Duodenal mucosa (tissue), 2 donors: ENCODE data around the gene ZNF814.
A peak's percentile ranks its signal among the peaks of the same experiment; 100 is the strongest.
"Not testable (repeated sequence)": the region's sequence is repeated elsewhere in the genome, so short reads cannot be mapped to it uniquely, and the experiment has no call there.

Experiments used
- H3K27ac ChIP-seq: one replicate; pipeline ENCODE4 v1.7.0; 2013; ENCODE audit warnings: low read depth, low read length
- H3K27me3 ChIP-seq, 2 donors: one replicate each; pipeline ENCODE4 v1.7.0; 2013; ENCODE audit warnings: low read length in 2 of 2, control low read depth in 1 of 2; ENCODE audit not compliant: insufficient read depth in 2 of 2, control insufficient read depth in 1 of 2
- H3K36me3 ChIP-seq, 2 donors: one replicate each; pipeline ENCODE4 v1.7.0; 2013; ENCODE audit warnings: low read length in 2 of 2, control low read depth in 1 of 2; ENCODE audit not compliant: insufficient read depth in 2 of 2, control insufficient read depth in 1 of 2
- H3K4me1 ChIP-seq, 2 donors: one replicate each; pipeline ENCODE4 v1.7.0; 2013; ENCODE audit warnings: low read length in 2 of 2, control low read depth in 1 of 2; ENCODE audit not compliant: insufficient read depth in 2 of 2, control insufficient read depth in 1 of 2
- H3K4me3 ChIP-seq, 2 donors: one replicate each; pipeline ENCODE4 v1.7.0; 2013; ENCODE audit warnings: low read length in 2 of 2, low read depth in 1 of 2
- H3K9ac ChIP-seq, 2 donors: one replicate each; pipeline ENCODE4 v1.7.0; 2013; ENCODE audit warnings: low read length in 2 of 2, low read depth in 1 of 2
- H3K9me3 ChIP-seq, 2 donors: one replicate each; pipeline ENCODE4 v1.7.0; 2013; ENCODE audit warnings: low read length in 2 of 2, control low read depth in 1 of 2; ENCODE audit not compliant: control insufficient read depth in 1 of 2

ZNF814 gene

DNA sequence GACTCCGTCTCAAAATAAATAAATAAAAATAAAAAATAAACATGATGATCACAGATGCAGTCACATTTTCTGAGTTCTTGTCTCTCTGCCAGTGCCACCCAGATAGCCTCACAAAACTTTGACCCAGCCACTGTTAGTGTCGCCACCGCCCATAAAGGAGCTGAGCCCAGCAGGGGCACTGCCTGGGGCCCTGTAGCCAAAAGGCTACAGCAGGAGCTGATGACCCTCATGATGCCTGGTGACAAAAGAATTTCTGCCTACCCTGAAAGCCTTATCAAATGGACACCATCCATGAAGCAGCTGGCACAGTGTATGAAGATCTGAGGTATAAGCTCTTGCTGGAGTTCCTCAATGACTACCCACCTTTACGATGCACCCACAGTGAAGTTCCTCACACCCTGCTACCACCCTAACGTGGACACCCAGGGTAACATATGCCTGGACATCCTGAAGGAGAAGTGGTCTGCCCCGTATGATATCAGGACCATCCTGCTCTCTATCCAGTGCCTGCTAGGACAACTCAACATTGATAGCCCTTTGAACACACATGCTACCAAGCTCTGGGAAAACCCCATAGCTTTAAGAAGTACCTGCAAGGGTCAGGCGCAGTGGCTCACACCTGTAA lies 20.9 kb downstream of the ZNF814 start:
- Histone ChIP-seq H3K9me3 (peaks cover 41 to 50% of the 10 kb centered on the region in 2 donors), H3K27ac (no peak overlapping the region), H3K4me3 (peak overlapping the region in 1 of 2 donors; percentile 30), H3K36me3 (peaks cover 32 to 56% of the 10 kb centered on the region in 2 donors), H3K4me1 (no peaks in the 10 kb centered on the region), H3K9ac (no peak overlapping the region), H3K27me3 (no peaks in the 10 kb centered on the region)

DNA sequence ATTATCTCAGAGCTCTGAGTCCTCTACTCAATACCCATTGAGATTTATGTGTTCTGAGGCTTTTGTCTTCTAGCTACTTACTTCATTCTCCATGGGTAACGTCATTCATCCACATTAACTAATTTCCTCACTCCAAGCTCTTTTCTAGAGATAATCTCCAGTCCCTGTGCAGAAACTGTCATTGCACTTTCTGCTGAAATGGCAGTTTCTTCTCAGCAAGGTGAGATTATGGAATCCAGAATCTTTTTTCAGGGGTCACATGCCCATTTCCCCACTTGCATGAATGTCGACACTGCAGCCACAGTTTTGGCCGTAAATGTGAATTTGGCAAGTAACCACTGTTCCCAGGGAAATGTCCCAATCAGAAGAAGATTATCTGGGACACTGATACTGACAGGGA lies 26.5 kb downstream of the ZNF814 start:
- not testable (repeated sequence) for H3K4me1 ChIP-seq, H3K27me3 ChIP-seq, H3K9ac ChIP-seq, H3K27ac ChIP-seq, H3K4me3 ChIP-seq
- Histone ChIP-seq H3K9me3 (peaks cover 24 to 25% of the 10 kb centered on the region in 2 donors), H3K36me3 (peaks cover 50 to 88% of the 10 kb centered on the region in 2 donors)

DNA sequence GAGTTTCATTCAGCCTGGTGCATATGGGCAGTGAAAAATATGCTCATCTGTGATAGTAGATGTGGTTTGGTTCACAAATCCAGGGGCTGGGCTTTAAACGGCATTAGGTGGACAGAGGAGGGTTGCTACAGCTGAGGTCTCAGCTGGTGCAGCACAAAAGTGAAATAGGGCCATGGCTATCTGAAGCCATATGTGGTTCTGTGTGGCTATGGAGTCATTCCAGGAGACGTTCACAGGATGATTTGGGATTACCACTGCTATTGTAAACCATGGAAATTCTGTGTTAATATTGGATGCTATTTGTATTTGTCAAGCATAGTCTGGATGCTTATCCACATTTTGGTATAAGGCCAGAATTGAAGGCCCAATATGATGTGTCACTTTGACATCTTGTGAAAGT lies 34.7 kb downstream of the ZNF814 start:
- H3K4me3 ChIP-seq, H3K9me3 ChIP-seq, H3K9ac ChIP-seq, H3K27me3 ChIP-seq, H3K27ac ChIP-seq: not testable (repeated sequence)
- H3K4me1 ChIP-seq, result peaks cover 9 to 16% of the 10 kb centered on the region in 2 donors
- H3K36me3 ChIP-seq, result peaks cover 4 to 46% of the 10 kb centered on the region in 2 donors

DNA sequence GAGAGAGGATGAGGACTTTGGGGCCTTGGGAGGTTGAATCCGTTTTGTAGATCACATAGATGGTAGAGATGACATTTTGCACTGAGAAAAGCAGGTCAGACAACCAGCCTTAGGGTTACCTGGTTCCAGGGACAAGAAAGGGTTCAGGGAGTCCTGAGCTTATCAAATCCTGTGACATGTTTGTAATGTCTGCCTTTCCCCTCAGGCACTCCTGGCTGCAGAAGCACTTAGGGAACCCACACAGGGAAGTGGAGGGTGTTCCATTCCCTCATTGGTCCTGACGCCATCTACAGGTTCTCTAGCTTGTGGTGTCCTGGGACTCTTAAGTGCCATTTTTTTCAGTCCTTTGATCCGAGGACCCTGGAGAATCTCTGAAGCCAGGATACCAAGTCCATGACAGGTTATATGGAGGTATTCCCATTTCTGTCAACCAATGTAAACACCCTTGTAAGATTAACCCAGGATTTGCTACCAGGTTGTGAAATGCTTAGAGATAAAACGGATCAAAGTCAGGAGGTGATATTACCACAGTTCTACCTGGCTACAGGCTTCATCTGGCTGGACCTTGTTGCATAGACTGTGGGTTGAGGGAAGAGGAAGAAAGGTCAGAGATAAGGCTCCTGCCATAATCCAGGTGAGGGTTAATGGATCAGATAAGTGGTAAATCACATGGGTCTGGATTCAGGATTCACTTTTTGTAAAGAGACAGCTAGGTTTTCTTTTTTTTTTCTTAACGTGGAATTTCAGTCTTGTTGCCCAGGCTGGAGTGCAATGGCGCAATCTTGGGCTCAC lies 36.8 kb downstream of the ZNF814 start:
- H3K27ac ChIP-seq, H3K27me3 ChIP-seq, H3K9ac ChIP-seq, H3K9me3 ChIP-seq: not testable (repeated sequence)
- H3K4me3 ChIP-seq, result peak overlapping the region in 1 of 2 donors; percentile 93
- peaks cover 1 to 28% of the 10 kb centered on the region in 2 donors for H3K36me3 ChIP-seq
- peaks cover 9 to 16% of the 10 kb centered on the region in 2 donors for H3K4me1 ChIP-seq

DNA sequence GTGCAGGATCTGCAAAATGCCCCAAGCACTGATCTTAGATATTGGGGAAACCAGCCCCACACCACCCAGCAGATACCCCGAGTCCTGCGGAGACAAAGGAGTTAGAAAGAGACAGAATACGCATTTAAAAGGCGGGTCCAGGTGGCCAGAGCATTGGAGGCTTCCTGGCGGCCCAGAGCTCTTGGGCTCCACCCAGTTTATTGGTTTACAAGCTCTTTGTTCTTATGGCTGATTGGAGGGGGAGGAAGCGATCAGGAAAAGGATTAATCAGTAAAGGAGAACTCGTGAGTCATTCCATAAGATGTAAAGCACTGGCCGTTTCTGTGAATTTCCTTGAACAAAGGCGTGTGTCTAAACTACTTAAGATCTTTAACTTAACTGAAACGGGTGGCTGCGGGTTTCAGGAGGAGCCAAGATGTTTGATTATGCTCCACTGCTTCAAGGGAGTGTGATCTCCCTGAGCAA lies 38.3 kb downstream of the ZNF814 start:
- no peaks in the 10 kb centered on the region for H3K9me3 ChIP-seq
- H3K36me3 ChIP-seq, result peaks cover 0 to 20% of the 10 kb centered on the region in 2 donors
- no peaks in the 10 kb centered on the region for H3K27me3 ChIP-seq
- H3K9ac ChIP-seq, result peak overlapping the region; percentile 77 to 94
- peak overlapping the region; percentile 30 for H3K27ac ChIP-seq
- H3K4me1 ChIP-seq, result peaks cover 9 to 16% of the 10 kb centered on the region in 2 donors
- H3K4me3 ChIP-seq, result peak overlapping the region; percentile 93 to 95

DNA sequence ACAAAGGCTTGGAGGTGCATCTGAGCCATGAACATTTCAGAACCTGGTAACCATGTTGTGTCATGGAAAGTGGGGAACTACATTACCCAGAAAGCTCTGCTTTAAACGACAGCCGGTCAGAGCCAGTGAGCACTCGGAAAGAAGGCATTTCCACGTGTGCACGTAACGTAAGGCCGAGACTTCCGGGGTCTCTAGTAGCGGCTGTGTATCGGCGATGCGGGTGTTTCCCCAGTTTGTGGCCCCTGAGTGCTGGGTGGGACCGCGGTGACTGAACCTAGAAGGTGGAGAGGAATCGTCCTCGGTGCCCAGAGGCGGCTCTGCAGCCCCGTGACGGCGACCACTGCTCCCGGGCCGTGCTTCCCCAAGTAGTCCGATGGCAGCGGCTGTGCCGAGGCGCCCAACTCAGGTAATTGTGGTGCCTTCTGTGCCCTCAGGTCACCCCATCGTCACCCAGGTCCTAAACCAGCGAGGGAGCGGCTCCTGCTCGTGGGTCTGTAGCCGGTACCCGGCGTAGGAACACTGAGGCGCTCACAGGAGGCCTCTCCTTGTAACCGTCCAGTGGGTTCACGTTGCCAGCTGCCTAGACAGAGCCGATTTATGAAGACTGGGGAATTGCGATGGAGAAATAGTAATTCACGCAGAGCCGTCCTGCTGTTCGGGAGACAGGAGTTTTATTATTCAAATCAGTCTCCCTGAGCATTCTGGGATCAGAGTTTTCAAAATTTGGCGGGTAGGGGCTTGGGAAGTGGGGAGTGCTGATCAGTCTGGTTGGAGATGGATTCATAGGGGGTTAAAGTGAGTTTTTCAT lies 39.0 kb downstream of the ZNF814 start, which contains the start of gene ZNF587:
Gene ZNF587, plus strand, starts transcription at position 194 of the 808 bp plus-strand sequence. Its CDS starts 180 bp downstream, at position 374.
- Histone ChIP-seq H3K36me3 (peaks cover 3 to 27% of the 10 kb centered on the region in 2 donors), H3K4me1 (peaks cover 9 to 16% of the 10 kb centered on the region in 2 donors), H3K4me3 (peak within 1 kb of the TSS; percentile 93 to 95), H3K27ac (peak within 1 kb of the TSS; percentile 70), H3K9ac (peak within 1 kb of the TSS; percentile 77 to 94)
- H3K9me3 ChIP-seq, H3K27me3 ChIP-seq: not testable (repeated sequence)

DNA sequence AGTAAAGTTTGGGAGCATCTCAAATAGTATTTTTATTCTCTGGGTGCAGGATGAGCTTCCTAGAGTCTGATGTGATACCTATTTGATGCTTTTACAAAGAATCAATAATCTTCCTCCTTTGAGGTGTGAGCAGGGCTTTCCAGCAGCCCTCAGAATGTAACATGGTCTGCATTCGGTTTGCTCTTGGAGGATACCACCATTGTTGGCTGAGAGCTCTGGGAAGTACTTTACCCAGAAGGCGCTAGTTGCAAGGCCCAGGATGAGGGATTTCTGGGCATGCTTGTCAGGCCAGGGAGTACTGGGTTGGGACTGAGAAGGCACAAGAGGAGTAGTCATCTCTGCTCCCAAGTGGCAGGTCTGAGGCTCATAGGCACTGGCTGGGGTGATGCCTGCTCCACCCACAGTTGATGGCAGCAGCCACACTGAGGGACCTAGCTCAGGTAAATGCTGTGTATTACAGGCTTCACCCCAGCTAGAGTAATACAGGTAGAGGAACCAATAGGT lies 39.6 kb downstream of the ZNF814 start:
- H3K27ac ChIP-seq, H3K27me3 ChIP-seq, H3K9me3 ChIP-seq, H3K9ac ChIP-seq: not testable (repeated sequence)
- H3K4me1 ChIP-seq, result peaks cover 9 to 16% of the 10 kb centered on the region in 2 donors
- H3K4me3 ChIP-seq, result peak overlapping the region in 1 of 2 donors; percentile 9
- H3K36me3 ChIP-seq, result peaks cover 3 to 30% of the 10 kb centered on the region in 2 donors

DNA sequence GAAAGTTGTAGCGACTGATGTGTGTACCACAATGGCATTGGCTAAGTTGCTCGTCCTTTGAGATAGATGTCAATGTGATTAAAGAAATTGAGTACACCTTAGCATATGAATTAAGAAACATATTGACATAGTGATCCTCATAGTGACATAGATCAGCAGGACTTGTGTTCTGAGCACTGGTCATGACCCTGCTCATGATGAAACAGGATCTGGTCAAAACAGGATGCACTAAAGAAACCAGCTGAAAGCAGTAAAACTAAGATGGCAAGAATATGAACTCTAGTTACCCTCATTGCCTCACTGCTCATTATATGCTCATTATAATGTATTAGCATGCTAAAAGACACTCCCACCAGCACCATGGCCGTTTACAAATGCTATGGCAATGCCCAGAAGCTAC lies 41.7 kb downstream of the ZNF814 start:
- H3K9ac ChIP-seq, H3K9me3 ChIP-seq, H3K4me3 ChIP-seq, H3K27ac ChIP-seq, H3K27me3 ChIP-seq: not testable (repeated sequence)
- peaks cover 5 to 33% of the 10 kb centered on the region in 2 donors for H3K36me3 ChIP-seq
- H3K4me1 ChIP-seq, result peaks cover 9 to 16% of the 10 kb centered on the region in 2 donors

DNA sequence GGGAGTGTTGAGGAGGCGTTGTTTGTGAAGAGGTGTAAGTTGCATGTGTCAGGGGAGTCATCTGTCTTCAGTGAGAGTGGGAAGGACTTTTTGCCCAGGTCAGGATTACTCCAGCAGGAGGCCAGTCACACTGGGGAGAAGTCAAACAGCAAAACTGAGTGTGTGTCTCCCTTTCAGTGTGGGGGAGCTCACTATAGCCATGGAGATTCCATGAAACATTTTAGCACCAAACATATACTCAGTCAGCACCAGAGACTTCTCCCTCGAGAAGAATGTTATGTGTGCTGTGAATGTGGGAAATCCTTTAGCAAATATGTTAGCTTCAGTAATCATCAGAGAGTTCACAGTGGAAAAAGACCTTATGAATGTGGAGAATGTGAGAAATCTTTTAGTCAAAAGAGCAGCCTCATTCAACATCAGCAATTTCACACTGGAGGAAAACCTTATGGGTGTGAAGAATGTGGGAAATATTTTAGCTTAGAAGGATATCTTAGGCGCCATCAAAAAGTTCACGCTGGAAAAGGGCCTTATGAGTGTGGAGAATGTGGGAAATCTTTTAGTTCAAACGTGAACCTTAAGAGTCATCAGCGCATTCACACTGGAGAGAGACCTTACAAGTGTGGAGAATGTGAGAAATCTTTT lies 47.6 kb downstream of the ZNF814 start:
- Histone ChIP-seq H3K9me3 (no peaks in the 10 kb centered on the region), H3K27me3 (no peaks in the 10 kb centered on the region), H3K9ac (no peak overlapping the region), H3K4me3 (no peak overlapping the region), H3K4me1 (no peaks in the 10 kb centered on the region), H3K27ac (no peak overlapping the region), H3K36me3 (peaks cover 15 to 65% of the 10 kb centered on the region in 2 donors)
